ENCODE data around the gene ZNF814.
"Not testable (repeated sequence)": the region's sequence is repeated elsewhere in the genome, so short reads cannot be mapped to it uniquely, and the experiment has no call there.

Gene ZNF814

GRCh38 chr19:57862351-57862750 lies 26.5 kb downstream of the ZNF814 start:
- DNase-seq (ENCODE audit: low read depth): not testable (repeated sequence)

GRCh38 chr19:57854117-57854516 lies 34.7 kb downstream of the ZNF814 start:
- not testable (repeated sequence) for DNase-seq (ENCODE audit: low read depth)

GRCh38 chr19:57851812-57852603 lies 36.8 kb downstream of the ZNF814 start:
- not testable (repeated sequence) for DNase-seq (ENCODE audit: low read depth)

GRCh38 chr19:57850553-57851017 lies 38.3 kb downstream of the ZNF814 start:
- no peak for DNase-seq (ENCODE audit: low read depth)

- DNase-seq (ENCODE audit: low read depth): peak; percentile 46
Observed at GRCh38 chr19:57849666-57850473, 39.0 kb downstream of the ZNF814 start, which contains the start of gene ZNF587. ZNF587 (plus strand) TSS chr19:57849859; CDS start chr19:57850039, 180 bp downstream.

- DNase-seq (ENCODE audit: low read depth): not testable (repeated sequence)
Observed at GRCh38 chr19:57849162-57849665, 39.6 kb downstream of the ZNF814 start.

GRCh38 chr19:57847164-57847563 lies 41.7 kb downstream of the ZNF814 start:
- DNase-seq (ENCODE audit: low read depth): not testable (repeated sequence)

GRCh38 chr19:57841122-57841763 lies 47.6 kb downstream of the ZNF814 start:
- no peak for DNase-seq (ENCODE audit: low read depth)

GRCh38 chr19:57838622-57839191 lies 50.1 kb downstream of the ZNF814 start:
- DNase-seq (ENCODE audit: low read depth): not testable (repeated sequence)

GRCh38 chr19:57836991-57837390 lies 51.8 kb downstream of the ZNF814 start:
- not testable (repeated sequence) for DNase-seq (ENCODE audit: low read depth)

- DNase-seq (ENCODE audit: low read depth): no peak
Observed at GRCh38 chr19:57830071-57830602, 58.7 kb downstream of the ZNF814 start, which contains the start of gene ZNF587B. ZNF587B (plus strand) TSS chr19:57830299; CDS start chr19:57830529, 230 bp downstream.

- DNase-seq (ENCODE audit: low read depth): no peak
Observed at GRCh38 chr19:57829316-57829715, 59.5 kb downstream of the ZNF814 start.

- DNase-seq (ENCODE audit: low read depth): no peak
Observed at GRCh38 chr19:57825511-57825910, 63.3 kb downstream of the ZNF814 start.

GRCh38 chr19:57823608-57824007 lies 65.2 kb downstream of the ZNF814 start:
- DNase-seq (ENCODE audit: low read depth): not testable (repeated sequence)

- not testable (repeated sequence) for DNase-seq (ENCODE audit: low read depth)
Observed at GRCh38 chr19:57823155-57823554, 65.7 kb downstream of the ZNF814 start.

GRCh38 chr19:57821501-57821900 lies 67.3 kb downstream of the ZNF814 start:
- DNase-seq (ENCODE audit: low read depth): not testable (repeated sequence)

- not testable (repeated sequence) for DNase-seq (ENCODE audit: low read depth)
Observed at GRCh38 chr19:57821095-57821494, 67.7 kb downstream of the ZNF814 start.

GRCh38 chr19:57820599-57820998 lies 68.2 kb downstream of the ZNF814 start:
- DNase-seq (ENCODE audit: low read depth): no peak

- DNase-seq (ENCODE audit: low read depth): peak; percentile 50
Observed at GRCh38 chr19:57819475-57820148, 69.2 kb downstream of the ZNF814 start.

- DNase-seq (ENCODE audit: low read depth): no peak
Observed at GRCh38 chr19:57818378-57818777, 70.5 kb downstream of the ZNF814 start.

- DNase-seq (ENCODE audit: low read depth): no peak
Observed at GRCh38 chr19:57817976-57818375, 70.9 kb downstream of the ZNF814 start.

All from stimulated activated CD8-positive, alpha-beta memory T cell treated with anti-CD3 and anti-CD28 coated beads, Interleukin-15, amount 100 ng/mL, for 24 hours (primary cell).